NCI-H2171 treated with DMSO at 0.1 percent for 48 hours (cell line): ENCODE results near the gene CXCL3.

ENCODE experiments used
- DNase-seq: peaks from one replicate; lab custom pipeline; 2025; lab: John Stamatoyannopoulos, UW

Gene CXCL3

GRCh38 chr4:74013264-74013663 is 25.2 kb downstream of the CXCL3 start:
- no peak for DNase-seq

GRCh38 chr4:74012130-74012529 is 26.4 kb downstream of the CXCL3 start:
- DNase-seq = no peak

GRCh38 chr4:74009307-74009706 is 29.2 kb downstream of the CXCL3 start:
- no peak for DNase-seq

GRCh38 chr4:74006009-74006476 is 32.4 kb downstream of the CXCL3 start:
- no peak for DNase-seq

GRCh38 chr4:74005528-74005927 is 33.0 kb downstream of the CXCL3 start:
- no peak for DNase-seq

GRCh38 chr4:74004668-74005067 is 33.8 kb downstream of the CXCL3 start:
- no peak for DNase-seq

GRCh38 chr4:74000301-74000700 is 38.2 kb downstream of the CXCL3 start:
- DNase-seq = no peak

- DNase-seq = no peak
Observed at GRCh38 chr4:73998040-73999011, 40.2 kb downstream of the CXCL3 start, which contains the start of gene CXCL5. Gene CXCL5, minus strand, starts transcription at chr4:73998677. Its CDS starts 96 bp downstream, at chr4:73998581.

- no peak for DNase-seq
Observed at GRCh38 chr4:73992050-73992449, 46.4 kb downstream of the CXCL3 start.

- DNase-seq = no peak
Observed at GRCh38 chr4:73991742-73992000, 46.8 kb downstream of the CXCL3 start.

GRCh38 chr4:73990988-73991741 is 47.3 kb downstream of the CXCL3 start:
- no peak for DNase-seq

GRCh38 chr4:73989928-73990327 is 48.6 kb downstream of the CXCL3 start:
- DNase-seq = no peak

GRCh38 chr4:73989031-73989430 is 49.5 kb downstream of the CXCL3 start:
- no peak for DNase-seq

GRCh38 chr4:73988061-73988460 is 50.4 kb downstream of the CXCL3 start, which contains the start of gene PPBP:
Gene PPBP, minus strand, starts transcription at chr4:73988190. Its CDS starts 87 bp downstream, at chr4:73988103.
- DNase-seq = no peak
